Measurements from ENCODE around the gene UBXN10.
"Not testable (repeated sequence)": the region's sequence is repeated elsewhere in the genome, so short reads cannot be mapped to it uniquely, and the experiment has no call there.

Gene UBXN10

GRCh38 chr1:20202166-20202565 is 16.3 kb downstream of the UBXN10 start:
- DNase-seq (ENCODE audit: low spot score), result no peak

DNA sequence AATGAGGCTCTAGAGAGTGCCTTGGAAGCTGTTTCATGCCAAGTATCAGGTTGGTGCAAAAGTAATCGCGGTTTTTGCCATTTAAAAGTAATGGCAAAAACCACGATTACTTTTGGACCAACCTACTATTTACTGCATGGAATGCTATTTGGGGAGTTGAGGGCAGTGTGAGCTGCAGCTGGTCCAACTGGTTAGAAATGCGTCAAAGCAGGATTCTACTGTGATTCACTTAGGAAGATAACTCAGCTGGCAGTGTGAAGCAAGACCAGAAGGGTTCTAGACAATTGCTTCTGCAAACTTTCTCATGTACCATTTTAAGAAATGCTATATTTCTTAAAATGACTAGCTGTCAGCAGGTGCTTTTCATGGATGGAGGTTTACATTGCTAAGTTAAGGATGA is 21.6 kb downstream of the UBXN10 start:
- DNase-seq (ENCODE audit: low spot score), result no peak

- no peak for DNase-seq (ENCODE audit: low spot score)
Measured at GRCh38 chr1:20209471-20209870, 23.6 kb downstream of the UBXN10 start.

DNA sequence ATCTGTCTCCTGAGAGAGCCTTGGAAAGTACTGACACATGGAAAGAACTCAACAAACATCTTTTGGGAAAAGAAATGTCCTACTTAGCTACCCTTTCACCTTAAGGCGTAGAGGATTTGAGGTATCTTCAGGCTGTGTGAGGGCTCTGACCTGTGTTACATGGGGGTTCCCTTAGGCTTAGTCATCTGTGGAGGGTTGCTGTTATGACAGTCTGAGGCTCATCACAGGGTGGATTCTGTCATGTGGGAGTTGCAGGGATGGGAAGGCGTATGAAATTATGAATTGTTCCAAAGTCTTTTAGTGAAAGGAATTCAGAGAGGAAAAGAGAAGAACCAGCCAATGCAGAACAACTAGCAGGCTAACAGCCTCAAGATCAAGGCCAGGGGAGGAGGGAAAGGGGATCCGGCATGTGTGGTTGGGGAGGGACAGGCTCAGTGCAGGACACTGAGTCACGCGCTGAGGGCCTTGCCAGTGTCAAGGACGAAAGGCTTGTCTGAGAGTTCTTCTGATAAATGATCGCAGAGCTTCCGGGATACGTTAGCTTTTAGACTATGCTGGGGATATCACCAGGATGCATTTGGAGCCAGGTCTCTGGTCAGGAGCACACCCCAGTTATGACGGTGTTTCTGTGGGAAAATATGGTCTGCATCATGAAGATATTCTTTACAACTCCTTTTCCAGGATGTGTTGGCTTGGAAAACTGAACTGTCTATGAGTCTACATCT is 25.0 kb downstream of the UBXN10 start:
- no peak for DNase-seq (ENCODE audit: low spot score)

DNA sequence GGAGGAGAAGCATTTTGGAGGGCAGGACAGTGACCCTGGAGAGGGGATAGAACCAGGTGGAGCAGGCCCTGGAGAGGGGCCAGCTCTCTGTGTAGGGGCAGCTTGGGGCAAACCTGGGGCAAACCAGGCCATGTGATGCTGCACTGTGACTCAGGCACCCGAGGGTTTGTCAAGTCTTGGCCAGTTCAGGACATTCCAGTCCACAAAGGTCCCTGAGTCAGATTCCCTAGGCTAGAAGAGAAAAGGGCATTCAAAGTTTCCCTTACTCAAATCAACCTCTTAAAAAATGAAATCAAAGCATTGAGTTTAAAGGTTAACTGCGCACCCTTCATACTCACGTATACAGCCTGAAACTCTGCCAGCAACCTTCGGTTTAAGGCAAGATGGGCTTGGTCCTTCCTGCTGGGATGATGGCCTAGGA is 25.6 kb downstream of the UBXN10 start:
- DNase-seq (ENCODE audit: low spot score), result no peak

- DNase-seq (ENCODE audit: low spot score), result no peak
Measured at GRCh38 chr1:20212085-20212684, 26.3 kb downstream of the UBXN10 start.

DNA sequence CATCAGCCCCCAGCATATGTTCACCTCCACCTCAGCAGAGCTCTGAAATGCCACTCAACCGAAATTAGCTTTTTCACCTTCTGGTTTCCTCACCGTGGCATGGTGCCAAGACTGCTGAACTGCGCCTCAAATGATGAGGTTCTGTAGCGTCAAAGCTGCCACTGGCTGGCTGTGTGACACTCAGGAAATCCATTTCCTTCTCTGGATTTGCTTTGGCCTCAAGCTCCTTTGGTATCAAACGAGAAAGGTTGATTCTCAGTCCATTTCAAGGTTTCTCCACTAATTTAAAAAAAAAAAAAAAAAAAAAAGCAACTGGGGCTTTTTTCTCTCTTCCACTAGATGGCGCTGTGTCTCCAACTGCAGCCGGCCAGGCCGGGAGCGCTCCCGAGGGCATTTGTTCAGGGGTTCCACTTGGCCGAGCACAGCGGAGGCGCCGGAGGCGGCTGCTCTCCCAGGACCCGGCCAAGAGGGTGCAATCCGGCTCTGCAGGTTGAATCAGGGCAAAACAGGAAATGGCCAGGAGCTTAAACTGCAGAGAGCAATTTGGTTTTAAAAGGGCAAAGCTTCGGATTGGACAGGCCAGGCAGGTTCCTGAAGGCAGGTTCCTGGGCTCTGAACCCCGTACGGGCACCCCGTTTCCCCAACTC is 26.9 kb downstream of the UBXN10 start:
- peak; percentile 80 for DNase-seq (ENCODE audit: low spot score)

- DNase-seq (ENCODE audit: low spot score), result no peak
Measured at GRCh38 chr1:20215716-20216115, 29.8 kb downstream of the UBXN10 start.

DNA sequence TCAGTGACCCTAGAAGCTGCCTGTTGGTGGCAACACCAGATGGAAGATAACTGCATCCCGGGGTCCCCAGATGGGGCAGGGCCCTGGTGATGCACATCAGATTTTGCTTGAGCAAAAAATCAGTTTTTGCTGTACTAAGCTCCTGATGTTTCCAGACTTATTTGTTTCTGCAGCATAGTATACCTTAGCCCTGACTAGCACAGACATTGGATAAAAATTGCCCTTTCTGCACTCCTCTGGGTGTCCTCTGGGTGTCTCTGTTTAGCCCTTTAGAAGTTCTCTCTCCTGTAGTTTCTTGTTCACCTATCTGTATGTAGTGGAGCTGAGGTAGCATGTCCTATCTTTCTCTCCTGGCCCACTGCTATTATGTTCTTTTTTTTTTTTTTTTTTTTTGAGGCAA is 30.7 kb downstream of the UBXN10 start:
- peak; percentile 44 for DNase-seq (ENCODE audit: low spot score)

GRCh38 chr1:20219053-20219452 is 33.2 kb downstream of the UBXN10 start:
- not testable (repeated sequence) for DNase-seq (ENCODE audit: low spot score)

DNA sequence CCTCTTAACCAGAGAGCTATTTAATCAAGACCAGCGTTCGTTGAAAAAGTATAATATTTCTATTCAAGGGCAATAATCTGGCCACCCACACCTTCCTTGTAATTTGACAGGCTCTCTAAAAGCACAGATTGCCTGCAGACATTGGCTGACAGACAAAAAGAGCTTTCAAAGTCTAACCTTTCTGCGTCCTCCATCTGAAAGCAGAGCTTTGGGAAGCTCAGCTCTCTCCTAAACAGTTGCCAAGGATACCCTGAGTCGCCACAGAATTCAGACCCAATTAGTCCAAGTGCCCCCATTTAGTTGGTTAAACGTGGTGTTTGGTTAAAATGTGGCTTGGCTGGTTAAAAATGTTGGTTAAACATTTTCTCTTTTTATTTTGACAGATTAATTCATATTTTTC is 34.1 kb downstream of the UBXN10 start:
- DNase-seq (ENCODE audit: low spot score), result no peak

- no peak for DNase-seq (ENCODE audit: low spot score)
Measured at GRCh38 chr1:20223106-20223505, 37.2 kb downstream of the UBXN10 start.

DNA sequence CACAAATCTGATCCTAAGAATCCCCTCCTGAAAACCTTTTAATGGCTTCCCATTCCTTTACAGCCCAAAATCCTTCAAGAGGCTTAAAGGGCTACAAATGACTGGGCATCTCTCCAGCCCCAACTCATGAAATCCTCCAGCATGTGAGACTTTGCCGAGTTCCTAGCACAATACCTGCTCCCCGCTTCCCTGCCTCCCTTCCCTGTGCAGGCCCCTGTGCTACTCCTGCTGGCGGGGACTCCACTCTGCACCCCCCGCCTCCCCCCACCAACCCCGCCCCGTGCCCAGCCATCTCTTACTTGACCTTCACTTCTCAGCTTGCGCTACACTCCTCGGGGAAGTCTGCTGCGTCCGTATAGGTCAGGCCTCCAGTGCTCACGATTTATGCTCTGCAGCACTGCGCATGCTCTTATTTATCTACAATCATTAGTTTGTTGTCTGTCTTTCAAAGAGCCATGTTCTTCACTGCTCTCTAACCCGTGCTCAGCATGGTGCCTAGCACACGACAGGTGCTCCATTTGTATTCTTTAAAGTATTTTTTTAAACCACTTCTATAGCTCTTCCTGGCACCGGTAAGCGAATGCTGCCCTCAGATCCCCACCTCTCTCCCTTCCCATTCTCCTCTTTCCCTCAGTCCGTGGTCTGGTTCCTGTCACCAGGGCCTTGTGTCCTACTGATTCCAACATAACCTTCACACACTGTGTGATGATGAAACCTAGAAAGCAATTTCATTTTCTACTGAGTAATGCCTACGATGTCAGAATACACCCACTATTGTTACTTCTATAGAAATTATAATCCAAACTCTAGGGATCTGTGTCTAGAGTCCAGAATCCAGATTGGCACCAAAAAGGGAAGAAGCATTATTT is 37.9 kb downstream of the UBXN10 start:
- no peak for DNase-seq (ENCODE audit: low spot score)

- DNase-seq (ENCODE audit: low spot score), result no peak
Measured at GRCh38 chr1:20224546-20224945, 38.6 kb downstream of the UBXN10 start.

GRCh38 chr1:20227704-20228103 is 41.8 kb downstream of the UBXN10 start:
- DNase-seq (ENCODE audit: low spot score), result no peak

DNA sequence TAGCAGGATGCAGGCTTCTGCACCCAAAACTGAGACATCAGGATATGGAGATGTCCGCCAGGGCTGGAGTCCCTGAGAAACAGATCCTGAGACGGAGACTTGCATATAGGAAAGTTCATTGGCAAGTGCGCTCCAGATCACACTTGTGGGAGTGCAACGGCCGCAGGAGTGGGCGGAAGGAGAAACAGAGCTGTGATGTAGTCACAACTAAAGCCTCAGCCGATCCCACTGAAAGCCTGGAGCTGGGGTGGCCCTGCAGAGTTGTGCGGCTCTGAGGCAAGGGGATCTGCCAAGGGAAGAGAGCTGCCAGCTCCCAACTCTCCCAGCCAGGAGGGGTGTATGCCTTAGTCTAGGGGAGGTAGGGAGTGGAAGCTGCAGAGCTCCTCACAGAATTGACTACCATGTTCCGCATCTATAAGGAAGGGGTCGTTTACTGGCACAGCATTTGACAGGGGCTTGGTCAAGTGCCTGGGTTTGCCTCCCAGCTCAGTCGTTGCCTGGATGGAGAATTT is 42.5 kb downstream of the UBXN10 start:
- no peak for DNase-seq (ENCODE audit: low spot score)

DNA sequence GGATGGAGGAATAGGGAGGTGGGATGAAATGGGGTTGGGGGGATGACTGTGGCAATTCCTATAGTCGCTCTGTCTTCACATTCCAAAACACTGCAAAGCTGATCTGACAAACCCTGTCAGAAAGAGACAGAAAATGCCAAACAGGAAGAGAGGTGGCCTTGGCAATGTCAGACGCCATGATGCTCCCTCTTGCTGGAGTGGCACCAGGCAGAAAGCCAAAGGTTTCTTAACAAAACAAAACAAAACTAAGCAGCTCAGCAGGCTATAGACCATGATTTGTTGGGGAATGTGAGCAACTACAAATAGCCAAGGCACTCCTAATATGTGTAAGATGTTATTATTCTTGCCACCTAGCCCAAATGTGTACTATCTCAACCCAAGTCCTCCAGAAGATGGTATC is 43.3 kb downstream of the UBXN10 start:
- DNase-seq (ENCODE audit: low spot score), result no peak

GRCh38 chr1:20232564-20232963 is 46.7 kb downstream of the UBXN10 start:
- DNase-seq (ENCODE audit: low spot score), result not testable (repeated sequence)

DNA sequence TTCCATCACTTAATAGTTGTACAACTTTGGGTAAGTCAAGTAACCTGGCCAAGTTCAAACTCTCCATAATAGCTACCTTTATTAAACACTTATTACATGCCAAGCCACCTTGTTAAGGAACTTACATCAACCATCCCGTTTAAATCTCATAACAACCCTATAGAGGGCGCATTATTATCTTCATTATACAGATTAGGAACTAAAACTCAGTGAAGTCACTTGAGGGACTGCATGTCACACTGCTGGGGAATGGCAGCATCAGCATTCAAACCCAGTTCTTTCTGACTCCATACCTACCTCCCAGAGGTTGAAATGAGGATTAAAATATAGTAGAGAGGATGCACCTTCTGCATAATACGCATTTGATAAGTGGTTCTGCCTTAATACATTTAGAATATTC is 47.5 kb downstream of the UBXN10 start:
- peak; percentile 33 for DNase-seq (ENCODE audit: low spot score)

DNA sequence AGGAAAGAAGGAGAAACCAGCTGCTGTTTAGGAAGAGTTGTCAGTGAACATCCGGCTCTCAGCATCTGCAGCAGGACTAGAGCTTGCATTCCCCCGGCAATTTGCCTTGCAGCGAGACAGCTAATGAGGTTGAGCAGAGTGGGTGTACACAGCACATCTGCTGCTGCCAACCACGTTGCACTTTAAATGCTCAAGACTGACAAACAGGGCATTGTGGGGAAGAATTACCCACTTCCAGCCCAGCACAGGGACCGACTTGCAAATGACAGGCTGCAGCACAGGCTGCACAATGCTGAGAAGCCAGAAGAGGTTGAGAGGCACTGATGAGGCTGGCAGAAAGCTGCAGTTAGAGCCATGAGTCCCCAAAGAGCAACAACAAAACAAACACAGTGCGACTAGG is 48.0 kb downstream of the UBXN10 start:
- no peak for DNase-seq (ENCODE audit: low spot score)

- DNase-seq (ENCODE audit: low spot score), result no peak
Measured at GRCh38 chr1:20234788-20235535, 49.1 kb downstream of the UBXN10 start.

- no peak for DNase-seq (ENCODE audit: low spot score)
Measured at GRCh38 chr1:20237646-20238045, 51.8 kb downstream of the UBXN10 start.

Measured in germinal center (tissue), 1 donor.